TTC549 (cell line): Measurements from ENCODE around the gene SETD3.

ENCODE experiments used
- FAIRE-seq: peaks from 2 replicates; lab custom pipeline; 2012; peaks lifted over from hg19 to GRCh38; lab: Jason Lieb, UNC

Gene SETD3

DNA sequence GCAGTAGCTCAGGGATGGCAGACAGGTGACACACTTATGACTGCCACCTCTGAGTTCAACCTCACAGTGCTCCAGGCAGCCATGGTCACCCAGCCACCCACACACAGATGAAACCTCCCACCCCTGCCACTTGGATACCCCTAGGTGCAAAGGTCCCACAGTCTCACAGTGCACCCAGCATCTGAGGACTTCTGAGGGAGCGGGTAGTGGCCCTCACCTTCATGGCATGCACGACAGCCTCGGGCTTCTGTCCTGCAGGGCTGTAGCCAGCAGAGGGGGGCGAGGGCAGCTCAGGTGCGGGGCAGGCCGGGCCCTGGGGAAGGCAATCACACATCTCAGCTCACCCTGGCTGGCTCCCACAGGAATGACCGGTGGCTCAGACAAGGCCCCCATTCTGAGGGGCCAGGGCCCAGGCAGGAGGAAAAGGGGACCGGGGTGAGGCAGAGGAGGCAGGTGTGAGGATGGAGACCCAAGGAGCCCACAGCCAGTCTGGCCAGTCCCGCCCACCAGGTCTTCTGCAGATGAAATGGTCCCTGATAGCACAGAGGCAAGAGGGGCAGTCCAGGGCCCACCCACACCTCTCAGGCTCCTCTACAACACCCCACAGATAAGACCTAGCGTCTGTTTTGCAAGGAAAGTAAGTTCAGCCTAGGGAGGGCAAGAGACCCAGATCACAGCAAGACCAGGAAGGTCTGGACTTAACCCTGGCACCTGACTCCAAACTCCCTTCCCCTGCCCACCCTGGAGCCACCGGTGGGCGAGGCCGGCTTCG, 36.4 kb upstream of the SETD3 start:
- FAIRE-seq = no peak

DNA sequence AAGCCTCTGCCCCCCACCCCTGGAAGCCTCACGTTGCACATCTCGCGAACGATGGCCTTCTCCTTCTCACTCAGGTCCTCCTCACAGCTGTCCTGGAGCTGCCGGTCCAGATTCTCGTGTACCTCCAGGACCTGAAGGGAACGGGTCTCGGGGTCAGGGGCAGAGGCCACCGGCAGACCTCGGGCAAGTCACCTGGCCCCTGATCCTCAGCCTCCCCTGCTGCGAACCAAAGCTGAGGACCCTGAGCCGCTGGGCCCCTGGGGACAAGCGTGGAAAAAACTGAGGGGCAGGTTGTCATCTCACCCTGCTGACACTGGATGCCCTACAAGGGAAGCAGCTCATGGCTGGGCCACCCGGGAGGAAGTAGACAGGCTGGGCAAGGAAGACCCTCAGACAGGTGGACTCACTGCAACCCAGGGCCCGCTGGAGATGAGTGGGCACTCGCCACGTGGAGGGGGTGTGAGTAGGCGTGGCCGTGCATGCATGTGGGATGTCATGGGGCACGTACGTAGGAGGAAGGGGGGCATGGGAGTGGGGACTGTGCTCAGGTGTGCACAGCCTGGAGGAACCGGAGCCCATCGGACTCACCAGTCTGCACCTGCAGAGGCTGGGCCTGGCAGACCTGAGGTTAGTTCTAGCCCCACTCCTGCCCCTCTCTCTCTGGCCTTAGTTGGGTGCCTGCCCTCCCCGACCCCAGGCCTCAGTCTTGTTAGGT, 35.7 kb upstream of the SETD3 start:
- FAIRE-seq = no peak

DNA sequence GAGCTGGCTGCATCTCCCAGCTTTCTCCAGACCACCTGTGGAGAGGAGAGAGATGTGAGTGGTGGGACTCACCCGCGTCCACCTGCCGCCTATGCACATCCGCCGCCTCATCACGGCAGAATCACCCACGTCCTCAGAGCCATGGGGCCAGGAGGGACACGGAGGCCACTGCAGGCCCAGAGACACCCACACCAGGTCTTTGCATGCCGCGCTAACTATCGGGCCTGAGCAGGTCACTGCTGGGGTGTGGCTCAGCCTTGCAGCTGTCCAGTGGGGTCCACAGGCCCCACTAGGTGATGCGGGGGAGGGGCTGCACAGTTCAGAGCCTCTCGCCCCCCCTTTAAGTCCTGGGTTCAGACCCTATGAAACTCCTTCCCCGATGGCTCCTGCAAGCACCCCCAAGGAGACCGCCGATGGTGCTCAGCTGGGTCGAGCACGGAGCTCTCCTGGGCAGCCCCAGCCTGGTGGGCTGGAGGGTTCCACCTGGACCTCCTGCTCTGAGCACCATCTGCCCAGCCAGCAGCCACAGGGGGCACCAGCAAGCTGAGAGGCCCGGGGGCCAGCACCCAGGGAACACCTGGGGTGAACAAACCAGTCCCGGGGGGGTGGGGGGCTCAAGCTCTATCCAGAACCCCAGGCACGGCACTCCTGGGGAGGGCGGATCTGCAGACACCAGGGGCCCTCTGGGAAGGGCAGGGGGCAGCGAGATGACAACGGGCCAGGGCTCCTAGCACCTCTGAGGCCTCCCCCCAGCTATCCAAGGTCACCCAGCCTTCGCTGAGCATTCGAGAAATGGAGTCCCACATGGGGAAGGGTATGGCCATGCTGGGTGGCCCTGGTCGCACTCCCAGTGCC, 34.9 kb upstream of the SETD3 start:
- FAIRE-seq = no peak

DNA sequence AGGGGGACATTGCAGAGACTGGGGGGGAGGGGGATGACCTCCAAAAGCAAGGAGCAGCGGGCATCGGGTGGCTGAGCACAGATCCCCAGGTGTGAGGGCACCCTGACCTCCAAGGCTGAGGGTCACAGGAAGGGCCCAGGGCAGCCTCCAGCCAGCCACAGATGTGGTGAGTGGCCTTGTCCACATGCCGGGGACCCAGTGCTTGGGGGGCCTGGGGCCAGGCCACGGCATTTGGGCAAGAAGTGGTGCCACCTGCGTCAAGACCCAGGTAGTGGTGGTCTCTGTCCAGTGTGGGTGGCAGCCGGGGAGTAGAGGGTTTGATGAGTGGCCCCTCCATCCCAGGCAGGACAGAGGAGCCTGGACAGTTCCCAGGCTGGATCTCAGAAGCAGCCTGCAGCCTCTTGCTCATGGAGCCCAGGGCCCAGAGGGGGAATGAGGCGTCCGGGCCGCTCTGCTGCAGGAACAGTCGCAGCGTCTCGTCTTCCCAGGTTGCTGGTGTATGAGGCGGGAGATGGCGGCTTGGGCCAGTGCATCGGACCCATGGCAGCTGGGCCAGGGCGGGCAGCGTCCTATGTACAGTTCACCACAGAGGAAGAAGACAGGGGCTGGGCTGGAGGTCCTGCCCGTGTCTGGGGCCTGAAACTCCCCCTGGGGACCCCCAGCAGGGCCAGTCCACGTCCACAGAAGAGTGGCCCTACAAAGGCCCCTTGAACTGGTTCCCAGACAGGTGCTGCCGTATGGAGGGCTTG, 34.1 kb upstream of the SETD3 start:
- FAIRE-seq = no peak

DNA sequence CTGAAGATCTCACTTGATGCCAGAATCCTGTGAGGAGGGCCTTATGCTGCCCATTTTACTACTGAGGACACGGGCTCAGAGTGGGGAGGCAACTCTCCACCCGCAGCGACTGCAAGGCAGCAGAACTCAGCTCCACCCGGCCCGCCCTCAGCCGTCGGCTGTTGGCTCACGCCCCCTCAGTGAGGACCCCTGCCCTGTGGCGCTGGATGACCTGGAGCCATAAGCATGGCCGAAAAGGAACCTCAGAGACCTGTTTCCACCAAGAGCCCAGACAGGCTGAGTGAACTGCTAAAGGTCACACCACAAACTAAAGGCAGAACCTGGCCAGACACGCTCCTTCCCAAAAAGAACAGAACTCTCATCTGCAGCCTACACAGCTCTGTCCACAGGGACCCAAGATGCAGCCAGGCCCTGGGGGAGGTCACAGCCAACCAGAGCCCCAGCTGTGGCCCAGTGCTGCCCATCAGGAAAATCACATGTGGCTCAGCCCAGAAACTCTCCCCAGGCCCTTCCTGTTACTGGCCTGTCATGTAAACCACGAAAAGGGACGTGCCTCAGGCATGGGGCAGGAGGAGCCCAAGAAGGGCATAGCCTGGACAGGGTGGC, 33.4 kb upstream of the SETD3 start:
- FAIRE-seq = no peak

DNA sequence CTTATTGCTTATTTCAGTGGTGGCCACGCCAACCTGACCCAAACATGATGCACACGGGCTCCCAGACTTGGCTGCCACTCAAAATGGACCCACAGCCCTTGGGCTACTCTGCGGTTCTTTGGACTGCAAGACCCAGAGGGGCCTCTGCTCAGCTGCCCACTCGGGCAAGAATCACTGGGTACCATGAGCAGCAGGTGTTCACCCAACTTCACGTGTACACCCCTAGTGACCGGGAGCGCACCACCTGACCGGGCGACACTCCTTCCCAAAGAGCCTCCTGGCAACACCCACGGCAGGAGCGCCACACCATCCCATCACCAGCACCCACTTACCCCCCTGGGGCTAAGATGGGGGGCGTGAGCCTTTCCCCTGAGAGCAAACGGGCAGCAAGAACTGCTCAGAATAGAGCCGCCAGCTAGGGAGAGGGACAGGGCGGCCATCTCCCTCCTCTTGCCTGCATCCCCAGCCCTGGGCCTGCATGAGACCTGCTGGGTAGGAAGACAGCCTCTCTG, 32.6 kb upstream of the SETD3 start:
- FAIRE-seq = no peak

DNA sequence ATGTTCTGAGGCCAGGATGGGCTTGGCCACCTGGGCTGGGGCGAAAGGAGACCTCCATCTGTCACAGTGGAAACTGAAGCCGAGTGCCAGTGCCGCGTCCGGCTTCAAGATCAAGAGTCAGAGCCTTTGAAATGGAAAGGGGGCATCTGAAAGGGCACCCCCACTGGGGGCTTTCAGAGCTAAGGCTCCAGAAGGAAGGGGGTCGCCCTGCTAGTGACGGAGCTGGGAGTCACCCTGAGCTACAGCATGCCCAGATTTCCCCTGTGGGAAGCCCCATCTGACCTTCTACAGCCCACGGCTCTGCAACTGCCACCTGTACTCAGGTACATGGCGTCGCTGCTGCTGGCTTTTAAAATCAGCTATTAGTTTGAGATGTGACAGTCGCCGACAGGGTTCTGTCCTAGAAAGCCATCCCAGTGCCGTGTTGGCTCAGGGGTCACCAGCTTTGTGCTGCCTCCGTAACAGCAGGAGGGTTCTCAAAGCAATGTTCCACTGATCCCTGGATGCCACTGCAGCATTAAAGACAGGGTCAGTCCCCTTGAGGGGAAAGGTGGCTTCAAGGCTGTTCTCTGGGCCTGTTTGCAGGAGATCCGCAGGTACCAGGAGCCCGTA, 32.0 kb upstream of the SETD3 start:
- FAIRE-seq = no peak

DNA sequence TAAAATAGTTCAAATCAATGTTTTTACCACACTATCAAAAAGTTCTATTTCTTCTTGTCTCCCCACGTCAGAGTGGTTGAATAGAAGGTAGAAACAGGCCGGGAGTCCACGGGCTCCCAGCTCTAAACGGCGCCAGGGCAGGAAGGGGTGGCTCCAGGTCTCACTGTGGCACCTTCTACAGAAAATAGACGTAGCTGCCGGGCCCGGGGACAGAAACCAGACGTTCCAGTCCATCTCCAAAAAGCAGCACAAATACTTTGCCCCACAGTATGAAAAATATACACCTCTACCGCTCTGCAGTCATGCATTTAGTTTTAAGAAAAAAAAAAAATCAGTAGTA, 31.4 kb upstream of the SETD3 start:
- FAIRE-seq = no peak

DNA sequence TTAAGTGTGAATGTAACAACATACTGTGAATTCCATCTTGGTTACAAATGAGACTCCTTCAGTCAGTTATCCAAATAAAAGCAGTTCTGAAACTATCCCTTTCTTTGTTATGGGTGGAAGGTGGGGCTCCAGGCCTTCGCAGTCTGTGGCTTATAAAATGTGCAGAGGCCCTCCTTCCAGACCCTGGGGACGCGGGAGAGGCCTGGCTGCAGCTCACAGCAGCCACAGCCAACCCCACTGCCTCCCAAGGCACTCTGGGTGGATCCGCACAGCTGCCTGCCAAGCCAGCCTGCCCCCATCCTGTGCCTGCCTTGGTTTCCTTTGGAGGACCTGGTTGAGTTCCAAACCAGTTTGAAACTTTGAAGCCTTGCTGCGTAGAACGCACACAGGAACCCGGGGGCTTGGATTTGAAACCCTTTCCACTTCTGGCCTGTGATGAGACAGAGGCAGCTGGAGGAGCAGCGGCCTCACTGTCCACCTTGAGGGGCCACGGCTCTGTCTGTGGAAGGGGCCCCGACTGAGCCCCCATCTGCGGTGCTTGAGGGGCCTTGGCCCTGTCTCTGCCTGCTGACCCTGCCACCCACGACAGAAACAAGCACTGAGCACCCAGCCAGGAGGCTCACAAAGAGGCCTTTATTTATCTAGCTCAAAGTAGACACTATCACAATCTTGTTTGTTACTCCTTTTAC, 30.9 kb upstream of the SETD3 start:
- FAIRE-seq = no peak

DNA sequence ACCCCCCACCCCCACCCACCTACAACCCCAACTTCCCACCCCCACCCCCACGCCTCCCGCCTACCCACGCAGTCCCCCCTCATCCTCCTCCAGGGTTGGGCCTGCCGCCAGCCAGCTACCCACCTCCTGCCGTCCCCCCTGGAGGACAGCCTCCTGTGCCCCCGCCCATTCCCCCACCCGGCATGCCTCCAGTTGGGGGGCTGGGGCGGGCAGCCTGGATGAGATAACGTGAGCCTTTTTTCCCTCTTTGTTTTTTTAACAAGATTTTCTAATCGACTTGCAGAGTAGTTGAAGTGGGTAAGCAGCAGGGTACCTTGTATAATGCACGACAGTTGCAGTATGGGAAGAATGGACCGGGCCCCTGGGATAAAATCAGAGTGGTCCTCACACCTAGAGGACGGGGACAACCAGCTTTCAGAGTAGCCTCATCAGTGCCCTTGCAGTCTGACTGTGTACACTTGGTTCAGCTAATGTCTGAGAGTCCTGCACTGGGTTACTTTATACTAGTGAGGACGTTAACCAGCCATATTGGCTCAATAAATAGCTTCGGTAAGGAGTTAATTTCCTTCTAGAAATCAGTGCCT, 30.0 kb upstream of the SETD3 start:
- FAIRE-seq = no peak

DNA sequence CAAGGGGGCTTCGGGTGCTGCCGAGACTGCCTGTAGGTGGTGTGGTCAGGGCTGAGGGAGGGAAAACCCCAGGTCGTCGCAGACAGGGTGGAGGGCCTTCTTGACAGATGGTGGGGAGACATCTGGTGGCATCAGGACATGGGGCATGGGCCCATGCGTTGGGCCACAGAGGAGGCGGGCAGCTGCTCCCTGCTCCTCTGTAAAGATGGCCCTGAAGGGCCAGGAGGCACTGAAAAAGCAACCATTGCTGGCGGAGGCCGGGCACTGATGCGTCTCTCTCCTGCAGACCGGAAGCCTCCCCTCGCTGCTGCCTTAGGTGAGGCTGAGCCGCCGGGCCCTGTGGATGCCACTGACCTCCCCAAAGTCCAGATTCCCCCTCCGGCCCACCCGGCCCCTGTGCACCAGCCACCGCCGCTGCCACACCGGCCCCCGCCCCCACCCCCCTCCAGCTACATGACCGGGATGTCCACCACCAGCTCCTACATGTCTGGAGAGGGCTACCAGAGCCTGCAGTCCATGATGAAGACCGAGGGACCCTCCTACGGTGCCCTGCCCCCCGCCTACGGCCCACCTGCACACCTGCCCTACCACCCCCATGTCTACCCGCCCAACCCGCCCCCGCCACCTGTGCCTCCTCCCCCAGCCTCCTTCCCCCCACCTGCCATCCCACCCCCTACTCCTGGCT, 29.4 kb upstream of the SETD3 start:
- no peak for FAIRE-seq

DNA sequence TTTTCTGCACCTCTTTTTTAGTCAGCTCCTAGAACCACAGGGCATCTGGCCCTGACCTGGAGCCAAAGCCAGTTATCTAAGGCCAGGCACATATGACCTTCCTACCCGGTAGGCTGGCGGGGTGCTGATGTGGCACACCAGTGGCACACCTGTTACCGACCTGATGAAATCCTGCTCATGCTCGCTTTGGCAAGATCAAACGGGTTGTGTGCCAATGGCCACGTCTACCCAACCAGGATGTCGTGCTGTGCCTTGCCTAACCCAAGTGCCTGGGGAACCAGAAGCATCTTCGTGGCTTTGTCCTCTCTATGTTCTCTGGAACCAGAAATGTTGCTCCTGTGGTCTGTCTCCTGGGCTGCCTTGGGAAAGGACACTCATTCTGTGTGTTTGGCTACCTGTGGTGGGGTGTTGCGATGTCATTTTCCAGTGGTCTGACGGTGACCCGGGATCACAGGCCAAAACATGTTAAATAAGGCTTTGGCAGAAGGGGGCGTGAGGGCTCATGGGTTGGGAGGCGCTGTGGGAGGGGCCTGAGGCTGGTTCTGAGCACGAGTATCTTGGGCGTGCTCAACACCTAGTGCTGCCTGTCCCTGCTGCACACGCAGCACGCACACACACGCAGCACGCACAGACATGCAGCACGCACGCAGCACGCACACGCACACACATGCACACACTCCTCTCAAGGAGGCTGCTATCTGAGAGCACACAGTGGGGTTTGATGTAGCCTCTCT, 28.4 kb upstream of the SETD3 start:
- FAIRE-seq = no peak

DNA sequence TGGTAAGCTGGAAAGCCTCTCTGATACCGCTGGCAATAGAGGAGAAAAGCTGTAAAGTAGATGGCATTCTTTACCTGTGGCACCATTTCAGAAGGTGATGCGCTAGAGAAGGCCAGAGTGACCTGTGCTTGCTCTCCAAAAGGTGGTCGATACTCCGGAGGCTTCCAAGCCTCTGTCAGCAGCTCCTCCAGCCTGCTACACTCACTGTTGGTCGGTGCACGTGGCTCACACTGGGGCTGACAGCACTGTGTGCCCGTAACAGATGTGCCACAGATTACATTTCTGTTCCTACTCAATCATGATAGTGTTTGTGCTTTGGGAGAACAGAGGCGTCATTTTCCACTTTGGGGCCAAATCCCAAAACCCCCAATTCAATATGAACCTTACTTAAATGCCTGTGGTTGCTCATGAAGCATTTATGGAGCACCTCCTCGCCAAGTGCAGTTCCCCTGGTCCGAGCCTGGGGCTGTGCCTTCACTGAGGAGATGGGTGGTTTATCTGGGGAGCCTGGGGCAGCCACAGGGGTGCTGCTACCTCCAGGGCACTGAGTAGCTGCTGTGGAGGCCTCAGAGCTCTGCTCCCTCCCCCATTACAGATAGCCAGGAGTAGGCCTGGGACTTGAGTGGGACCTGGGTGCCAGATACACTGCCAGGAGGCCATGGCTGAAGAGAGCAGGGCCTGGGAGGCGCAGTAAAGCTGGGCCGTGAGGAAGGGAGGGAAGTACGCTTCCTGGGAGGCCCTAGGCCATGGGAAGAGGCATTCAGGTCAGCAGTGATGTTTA, 27.4 kb upstream of the SETD3 start:
- FAIRE-seq = no peak

DNA sequence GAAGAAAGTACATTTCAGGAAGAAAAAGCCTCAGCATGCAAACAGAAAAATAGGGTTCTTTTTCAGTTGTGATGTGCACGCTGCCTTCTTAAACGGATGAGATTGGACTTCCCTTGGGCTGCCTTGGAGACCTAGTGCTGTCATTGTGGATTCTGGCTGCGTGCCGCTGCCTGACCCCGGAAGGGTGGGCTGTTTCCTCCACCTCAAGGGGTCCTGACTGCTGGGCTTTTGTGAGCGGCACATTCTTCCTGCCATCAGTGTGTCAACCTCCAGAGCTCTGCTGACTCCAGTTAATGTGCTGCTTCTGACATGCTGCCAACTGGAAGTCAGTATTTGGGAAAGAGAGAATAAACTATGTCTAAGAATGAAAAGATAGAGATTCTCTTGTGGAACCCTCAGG, 25.6 kb upstream of the SETD3 start:
- no peak for FAIRE-seq

DNA sequence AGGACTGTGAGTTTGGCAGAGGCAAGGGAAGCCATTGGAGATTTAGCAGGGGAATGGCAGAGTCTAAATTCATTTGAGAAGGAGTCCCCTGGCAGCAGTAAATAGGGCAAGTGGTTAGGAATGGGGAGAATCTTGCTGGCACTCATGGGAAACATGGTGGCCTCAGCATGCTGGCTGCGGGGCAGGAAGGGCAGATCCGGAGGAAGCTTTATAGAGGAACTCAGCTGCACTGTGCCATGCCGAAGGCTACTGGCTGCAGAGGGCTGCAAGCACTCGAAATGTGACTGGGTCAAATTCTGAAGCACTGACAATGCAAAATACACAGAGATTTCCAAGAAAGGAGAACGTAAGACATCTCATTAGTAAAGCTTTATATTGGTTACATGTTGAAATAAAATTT, 24.4 kb upstream of the SETD3 start:
- no peak for FAIRE-seq

DNA sequence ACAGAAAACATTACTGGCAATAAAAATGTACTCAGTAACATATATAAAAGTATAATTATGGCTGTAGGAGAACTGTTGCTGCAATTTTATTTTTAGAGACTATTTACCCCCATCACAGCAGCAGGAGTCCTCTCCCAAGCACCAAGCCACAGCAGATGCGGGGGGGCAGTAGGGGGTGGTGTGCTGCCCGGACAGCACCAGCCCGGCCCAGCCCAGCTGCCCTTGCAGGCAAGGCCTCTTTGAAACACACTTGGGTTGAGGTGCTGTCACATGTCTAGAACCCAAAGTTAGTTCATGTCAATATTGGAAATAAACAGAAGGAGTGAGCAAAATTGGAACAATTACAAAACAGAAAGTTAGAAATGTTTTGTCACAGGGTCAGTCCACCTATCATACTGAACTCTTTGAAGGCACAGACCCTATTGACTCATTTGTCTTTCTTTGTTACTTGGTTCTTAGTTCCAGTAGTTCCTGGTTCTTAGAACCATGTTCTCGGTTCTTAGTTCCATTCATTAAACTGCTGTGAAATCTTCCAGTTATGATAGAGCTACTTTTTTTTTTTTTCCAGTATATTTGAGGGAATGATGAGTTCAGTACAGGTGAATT, 23.3 kb upstream of the SETD3 start:
- no peak for FAIRE-seq

DNA sequence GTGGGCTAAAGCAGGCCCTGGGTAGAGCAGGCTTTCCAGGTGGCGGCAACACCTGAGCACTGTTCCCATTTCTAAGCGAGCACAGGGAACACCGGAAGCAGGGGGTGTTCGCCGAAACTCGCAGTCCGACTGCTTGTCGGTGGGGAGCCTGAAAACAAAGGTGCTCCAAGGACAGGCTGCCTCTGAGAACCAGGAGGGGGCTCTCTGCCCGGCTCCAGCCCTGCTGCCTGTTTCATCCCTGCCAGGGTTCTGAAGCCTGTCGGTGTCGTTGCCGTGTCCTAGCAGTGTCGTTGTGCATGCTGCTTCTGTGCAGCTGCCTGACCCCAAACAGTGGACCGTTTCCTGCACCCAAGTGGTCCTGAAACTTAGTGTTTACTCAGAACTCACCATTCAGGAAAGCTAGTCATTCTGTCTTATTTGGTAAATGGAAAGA, 22.3 kb upstream of the SETD3 start:
- no peak for FAIRE-seq

DNA sequence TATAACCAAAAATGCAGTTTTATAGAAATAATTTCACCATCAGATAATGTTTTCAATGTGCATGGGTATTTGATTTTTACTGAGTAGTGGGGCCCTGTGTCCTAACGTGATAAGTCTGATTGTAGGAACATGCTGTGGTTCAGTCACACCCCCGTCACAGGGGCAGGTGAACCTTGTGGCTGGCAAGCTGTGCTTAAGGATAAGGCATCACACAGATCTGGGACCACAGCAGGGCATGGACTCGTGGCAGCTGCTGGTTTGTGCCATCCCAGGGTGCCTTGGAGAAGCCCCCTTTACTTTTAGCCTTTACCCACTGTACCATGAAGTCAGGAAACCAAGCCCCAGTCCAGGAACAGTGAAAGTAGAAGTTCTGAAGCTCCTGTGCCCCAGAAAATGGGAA, 17.2 kb upstream of the SETD3 start:
- no peak for FAIRE-seq
